NCI-H187 (cell line): Measurements from ENCODE around the gene CYTH2.

Experiments
- DNase-seq, 2 experiments: peaks; one replicate each; lab custom pipeline; 2025; lab: John Stamatoyannopoulos, UW

CYTH2 gene

GRCh38 chr19:48452289-48453190, 16.6 kb upstream of the CYTH2 start:
- no peak for DNase-seq

GRCh38 chr19:48454150-48454730, 14.9 kb upstream of the CYTH2 start:
- no peak for DNase-seq

DNA sequence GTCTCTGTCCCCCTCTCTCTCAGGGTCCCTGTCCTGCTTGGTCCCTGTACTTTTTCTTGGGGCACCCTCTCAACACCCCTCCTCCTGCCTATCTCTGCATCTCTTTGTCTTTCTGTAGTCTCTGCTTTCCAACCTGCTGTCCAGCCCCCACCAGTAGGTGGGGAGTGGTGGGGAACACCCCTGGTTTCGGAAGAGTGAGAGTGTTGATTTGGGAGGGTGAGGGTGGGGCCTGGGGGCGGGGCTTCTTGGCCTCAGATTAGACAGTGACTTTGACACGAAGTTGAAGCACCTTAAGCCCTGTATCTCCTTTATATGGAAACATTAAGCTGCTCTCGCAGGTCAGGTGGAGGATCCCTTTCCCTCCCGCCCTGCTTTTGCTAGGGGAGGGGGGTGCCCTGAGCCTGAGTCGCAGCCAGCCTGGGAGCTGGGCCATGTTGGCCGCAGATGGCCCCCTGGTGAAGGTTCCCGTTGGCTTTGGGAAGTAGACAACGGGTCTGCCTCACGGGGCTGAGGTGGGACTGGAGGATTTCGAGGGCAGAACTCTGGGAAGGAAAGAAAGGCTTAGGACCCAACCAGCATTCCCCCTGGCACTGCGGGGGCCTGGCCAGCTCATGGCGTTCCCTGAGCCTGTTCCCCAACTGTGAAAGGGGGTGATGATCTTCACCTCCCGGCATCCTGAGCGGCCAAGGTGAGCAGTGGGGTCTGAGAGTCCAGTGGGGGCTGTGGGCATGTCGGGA, 13.8 kb upstream of the CYTH2 start, which contains the start of gene KCNJ14:
TSS of gene KCNJ14 (plus strand) at position 404 of the 737 bp plus-strand sequence. CDS start 6,151 bp downstream, outside the sequence.
- DNase-seq: no peak

DNA sequence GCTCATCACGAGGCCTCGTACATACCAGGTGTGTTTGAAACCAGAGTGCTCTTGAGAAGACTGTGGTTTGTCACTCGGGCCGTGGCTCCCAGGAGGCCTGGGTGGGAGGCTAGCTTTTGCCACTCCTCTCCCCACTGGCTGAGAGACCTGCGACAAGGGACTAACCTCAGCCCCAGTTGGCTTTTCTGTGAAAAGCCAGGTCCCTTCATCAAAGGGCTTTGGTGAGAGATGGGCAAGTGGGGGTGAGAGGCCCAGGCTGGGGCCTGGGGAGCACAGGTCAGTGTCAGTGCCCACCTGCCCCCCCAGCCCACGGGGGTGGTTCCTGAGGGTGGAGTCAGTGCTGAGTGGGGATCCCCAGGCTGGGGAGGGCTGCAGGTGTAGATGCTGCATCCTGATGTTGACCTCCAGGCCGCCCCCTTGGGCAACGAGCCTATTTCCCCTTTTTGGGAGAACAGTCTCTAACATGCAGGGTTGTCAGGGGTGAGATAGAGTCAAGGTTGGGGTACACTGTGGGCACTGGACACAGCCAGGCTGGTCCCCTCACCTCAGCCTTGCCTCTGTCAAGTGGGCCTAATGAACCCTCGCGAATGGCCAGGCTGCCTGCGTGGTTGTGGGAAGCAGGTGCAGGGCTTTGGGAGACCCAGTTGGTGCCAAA, 13.1 kb upstream of the CYTH2 start:
- DNase-seq: no peak

DNA sequence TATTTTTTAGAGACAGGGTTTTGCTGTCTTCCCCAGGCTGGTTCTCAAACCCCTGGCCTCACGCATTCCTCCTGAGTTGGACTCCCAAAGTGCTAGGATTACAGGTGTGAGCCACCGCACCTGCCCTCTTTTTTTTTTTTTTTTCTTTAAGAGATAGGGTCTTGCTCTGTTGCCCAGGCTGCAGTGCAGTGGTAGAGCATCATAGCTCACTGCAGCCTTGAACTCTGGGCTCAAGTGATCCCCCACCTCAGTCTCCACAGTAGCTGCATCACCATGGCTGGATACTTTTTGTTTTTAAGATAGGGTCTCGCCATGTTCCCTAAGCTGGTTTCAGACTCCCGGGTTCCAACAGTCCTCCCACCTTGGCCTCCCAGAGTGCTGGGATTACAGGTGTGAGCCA, 12.3 kb upstream of the CYTH2 start:
- DNase-seq: no peak

GRCh38 chr19:48458016-48458415, 11.2 kb upstream of the CYTH2 start:
- DNase-seq: no peak

- DNase-seq: no peak
Observed at GRCh38 chr19:48461651-48461981, 7.6 kb upstream of the CYTH2 start.

DNA sequence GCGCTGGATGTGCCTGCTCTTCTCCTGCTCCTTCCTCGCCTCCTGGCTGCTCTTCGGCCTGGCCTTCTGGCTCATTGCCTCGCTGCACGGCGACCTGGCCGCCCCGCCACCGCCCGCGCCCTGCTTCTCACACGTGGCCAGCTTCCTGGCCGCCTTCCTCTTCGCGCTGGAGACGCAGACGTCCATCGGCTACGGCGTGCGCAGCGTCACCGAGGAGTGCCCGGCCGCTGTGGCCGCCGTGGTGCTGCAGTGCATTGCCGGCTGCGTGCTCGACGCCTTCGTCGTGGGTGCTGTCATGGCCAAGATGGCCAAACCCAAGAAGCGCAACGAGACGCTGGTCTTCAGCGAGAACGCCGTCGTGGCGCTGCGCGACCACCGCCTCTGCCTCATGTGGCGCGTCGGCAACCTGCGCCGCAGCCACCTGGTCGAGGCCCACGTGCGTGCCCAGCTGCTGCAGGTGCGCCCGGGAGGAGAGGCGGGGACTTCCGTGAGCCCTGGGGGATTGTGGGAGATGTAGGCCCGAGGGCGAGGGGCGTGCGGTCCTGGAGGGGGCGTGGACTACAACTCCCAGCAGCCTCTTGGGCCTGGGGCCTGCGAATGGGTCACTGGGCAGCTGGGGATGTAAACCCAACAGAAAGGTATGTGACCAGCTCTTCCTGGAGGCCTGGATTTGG, 7.0 kb upstream of the CYTH2 start:
- no peak for DNase-seq

DNA sequence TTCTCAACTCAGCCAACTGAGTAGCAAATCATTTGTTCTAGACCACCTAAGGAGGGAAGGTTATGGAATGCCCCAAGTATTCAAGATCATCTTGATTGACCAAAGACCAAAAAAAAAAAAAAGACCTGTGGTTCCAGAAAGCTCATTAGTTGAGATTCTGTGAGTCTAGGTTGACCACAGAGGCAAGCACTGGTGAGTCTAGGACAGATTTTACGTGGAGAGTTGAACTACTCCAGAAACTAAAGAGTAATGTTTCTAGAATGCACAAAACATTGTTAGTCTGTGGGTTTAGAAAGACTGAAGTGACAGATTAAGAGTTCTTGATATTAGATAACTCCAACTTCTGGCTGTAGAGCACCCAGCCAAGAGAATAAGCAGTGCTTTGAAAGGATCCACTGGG, 4.0 kb upstream of the CYTH2 start:
- DNase-seq: no peak

DNA sequence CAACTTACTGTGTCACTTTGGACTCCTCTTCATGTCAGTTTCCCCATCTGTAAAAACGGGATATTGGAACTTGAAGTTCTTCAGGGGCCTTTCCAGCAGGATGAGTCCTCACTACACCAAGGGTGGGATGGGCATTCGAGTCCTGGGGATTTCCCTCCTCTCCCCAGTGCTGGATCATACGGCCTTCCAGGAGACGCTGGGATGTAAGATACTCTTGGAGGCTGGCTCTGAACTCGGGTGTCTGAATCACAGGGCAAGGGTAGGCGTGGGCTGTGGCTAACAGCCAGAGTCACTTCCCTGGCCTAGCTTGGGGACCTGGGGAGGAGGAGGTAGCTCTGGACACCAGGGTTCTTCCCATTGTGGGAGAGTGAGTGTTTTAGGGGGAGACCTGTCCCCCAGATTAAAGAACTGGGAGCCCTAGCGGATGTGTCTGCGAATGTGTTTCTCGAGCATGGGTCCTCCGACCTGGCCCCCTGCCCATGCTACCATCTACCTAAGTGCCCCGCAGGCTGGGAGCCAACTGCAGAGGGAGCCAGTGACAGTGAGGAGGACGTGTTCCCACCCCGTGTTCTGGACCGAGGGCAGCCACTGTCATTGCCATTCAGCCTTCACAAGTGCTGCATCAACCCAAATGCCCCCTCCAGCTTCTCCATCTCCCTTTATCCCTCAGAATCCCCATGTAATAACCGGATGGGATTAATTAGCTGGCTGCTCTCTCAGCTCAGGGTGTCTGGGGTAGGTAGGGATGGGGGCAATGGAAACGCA, 2.4 kb upstream of the CYTH2 start:
- no peak for DNase-seq

- DNase-seq: peak; percentile 100
Observed at GRCh38 chr19:48468772-48469288, 339 bp upstream of the CYTH2 start.

DNA sequence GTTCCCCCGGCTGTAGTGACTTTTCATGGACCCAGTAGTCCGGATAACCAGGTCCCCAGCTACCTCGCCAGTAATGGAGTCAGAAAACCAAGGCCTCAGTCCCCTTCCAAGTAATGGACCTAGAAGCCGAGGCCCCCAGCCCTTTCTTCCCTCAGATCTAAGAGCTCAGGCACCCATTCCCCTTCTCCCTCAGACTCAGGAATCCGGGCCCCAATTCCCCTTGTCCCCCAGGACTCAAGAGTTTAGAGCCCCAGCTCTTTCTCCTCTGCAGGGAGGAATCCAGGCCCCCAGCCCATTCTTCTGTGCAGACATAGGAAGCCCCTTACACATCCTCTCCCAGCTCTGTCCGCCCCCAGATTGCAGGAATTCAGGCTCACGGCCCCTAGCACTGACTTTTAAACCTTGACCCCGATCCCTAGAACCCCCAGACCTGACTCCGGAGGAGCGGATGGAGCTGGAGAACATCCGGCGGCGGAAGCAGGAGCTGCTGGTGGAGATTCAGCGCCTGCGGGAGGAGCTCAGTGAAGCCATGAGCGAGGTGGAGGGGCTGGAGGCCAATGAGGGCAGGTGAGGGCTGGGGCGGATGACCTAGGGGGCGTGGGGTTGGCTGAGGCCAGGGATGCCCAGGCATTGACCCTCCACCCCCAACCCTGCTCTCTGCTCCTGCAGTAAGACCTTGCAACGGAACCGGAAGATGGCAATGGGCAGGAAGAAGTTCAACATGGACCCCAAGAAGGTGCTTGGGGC, 938 bp downstream of the CYTH2 start:
- no peak for DNase-seq

GRCh38 chr19:48470856-48471255, 1.7 kb downstream of the CYTH2 start:
- DNase-seq: no peak

- DNase-seq: peak; percentile 29 to 79
Observed at GRCh38 chr19:48471836-48472235, 2.7 kb downstream of the CYTH2 start.

GRCh38 chr19:48473161-48473966, 4.2 kb downstream of the CYTH2 start:
- DNase-seq: no peak

- no peak for DNase-seq
Observed at GRCh38 chr19:48474084-48474592, 5.0 kb downstream of the CYTH2 start.

DNA sequence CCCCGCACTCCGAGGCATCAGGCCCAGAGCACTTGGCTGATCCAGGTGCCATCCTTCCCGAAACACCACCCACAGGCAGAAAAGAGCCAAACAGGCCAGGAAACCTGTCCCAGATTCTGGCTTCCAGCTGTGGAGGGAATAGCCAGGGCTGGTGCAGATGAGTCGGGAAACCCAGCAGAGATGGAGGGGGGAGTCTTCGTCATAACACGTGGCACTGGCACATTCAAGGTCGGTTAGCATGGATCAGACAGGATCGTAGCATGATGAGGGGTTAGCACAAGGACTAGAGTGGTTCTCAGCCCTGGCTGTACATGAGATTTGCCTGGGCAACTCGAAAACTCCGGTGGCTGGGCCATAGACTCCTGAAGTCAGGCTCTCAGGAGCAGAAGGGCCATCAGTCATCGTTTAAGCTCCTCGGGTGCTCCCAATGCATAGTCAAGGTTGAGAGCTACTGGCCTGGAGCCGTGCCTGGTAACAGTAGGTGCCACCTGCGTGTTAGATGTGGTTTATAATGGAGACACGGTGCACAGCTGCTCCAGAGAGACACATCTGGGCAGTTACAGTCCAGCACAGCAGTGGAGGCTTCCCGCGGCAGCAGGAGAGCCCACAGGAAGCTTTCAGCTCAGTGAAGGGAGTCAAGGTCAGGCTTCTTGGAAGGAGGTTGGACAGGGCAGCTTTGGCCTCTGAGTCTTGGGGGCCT, 6.3 kb downstream of the CYTH2 start:
- DNase-seq: no peak

GRCh38 chr19:48476176-48476575, 7.0 kb downstream of the CYTH2 start:
- no peak for DNase-seq
